GM06990 (cell line): Measurements from ENCODE around the gene STK11IP.

ENCODE experiments used
- DNase-seq: peaks from one replicate; pipeline ENCODE4 v3.0.0-alpha.2; 2011; ENCODE audit not compliant: insufficient read length; ENCODE audit errors: extremely low read depth
- H3K27me3 ChIP-seq: replicated peaks from 2 replicates; pipeline ENCODE4 v1.6.0; 2011; ENCODE audit warnings: low read length; ENCODE audit not compliant: control insufficient read depth, insufficient read depth
- H3K36me3 ChIP-seq: 2 replicates; pipeline ENCODE4 v1.5.1; 2011; ENCODE audit warnings: low read length; ENCODE audit not compliant: control insufficient read depth, insufficient read depth
- H3K4me3 ChIP-seq: replicated peaks from 2 replicates; pipeline ENCODE4 v1.5.1; 2011; ENCODE audit warnings: low read depth, mild to moderate bottlenecking, control low read depth, low read length
- TF ChIP-seq, protein P1 (sequence below): IDR thresholded peaks from 2 replicates; pipeline ENCODE4 v1.5.1; 2011; ENCODE audit warnings: low read length, control low read depth, mild to moderate bottlenecking, inconsistent platforms; ENCODE audit not compliant: insufficient read depth, poor library complexity, severe bottlenecking

The STK11IP gene

GRCh38 chr2:219552382-219553167, 45.1 kb upstream of the STK11IP start:
- Histone ChIP-seq H3K27me3 (peaks cover 2% of the 10 kb centered on the region), H3K4me3 (peak overlapping the region; percentile 59), H3K36me3 (no peaks in the 10 kb centered on the region)
- TF ChIP-seq, protein P1, sequence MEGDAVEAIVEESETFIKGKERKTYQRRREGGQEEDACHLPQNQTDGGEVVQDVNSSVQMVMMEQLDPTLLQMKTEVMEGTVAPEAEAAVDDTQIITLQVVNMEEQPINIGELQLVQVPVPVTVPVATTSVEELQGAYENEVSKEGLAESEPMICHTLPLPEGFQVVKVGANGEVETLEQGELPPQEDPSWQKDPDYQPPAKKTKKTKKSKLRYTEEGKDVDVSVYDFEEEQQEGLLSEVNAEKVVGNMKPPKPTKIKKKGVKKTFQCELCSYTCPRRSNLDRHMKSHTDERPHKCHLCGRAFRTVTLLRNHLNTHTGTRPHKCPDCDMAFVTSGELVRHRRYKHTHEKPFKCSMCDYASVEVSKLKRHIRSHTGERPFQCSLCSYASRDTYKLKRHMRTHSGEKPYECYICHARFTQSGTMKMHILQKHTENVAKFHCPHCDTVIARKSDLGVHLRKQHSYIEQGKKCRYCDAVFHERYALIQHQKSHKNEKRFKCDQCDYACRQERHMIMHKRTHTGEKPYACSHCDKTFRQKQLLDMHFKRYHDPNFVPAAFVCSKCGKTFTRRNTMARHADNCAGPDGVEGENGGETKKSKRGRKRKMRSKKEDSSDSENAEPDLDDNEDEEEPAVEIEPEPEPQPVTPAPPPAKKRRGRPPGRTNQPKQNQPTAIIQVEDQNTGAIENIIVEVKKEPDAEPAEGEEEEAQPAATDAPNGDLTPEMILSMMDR, result no peak
- peak; percentile 86 for DNase-seq

- TF ChIP-seq, protein P1, result no peak
- Histone ChIP-seq H3K36me3 (no peaks in the 10 kb centered on the region), H3K27me3 (peaks cover 2% of the 10 kb centered on the region), H3K4me3 (no peak overlapping the region)
- no peak for DNase-seq
Observed at GRCh38 chr2:219553168-219553417, 44.6 kb upstream of the STK11IP start.

DNA sequence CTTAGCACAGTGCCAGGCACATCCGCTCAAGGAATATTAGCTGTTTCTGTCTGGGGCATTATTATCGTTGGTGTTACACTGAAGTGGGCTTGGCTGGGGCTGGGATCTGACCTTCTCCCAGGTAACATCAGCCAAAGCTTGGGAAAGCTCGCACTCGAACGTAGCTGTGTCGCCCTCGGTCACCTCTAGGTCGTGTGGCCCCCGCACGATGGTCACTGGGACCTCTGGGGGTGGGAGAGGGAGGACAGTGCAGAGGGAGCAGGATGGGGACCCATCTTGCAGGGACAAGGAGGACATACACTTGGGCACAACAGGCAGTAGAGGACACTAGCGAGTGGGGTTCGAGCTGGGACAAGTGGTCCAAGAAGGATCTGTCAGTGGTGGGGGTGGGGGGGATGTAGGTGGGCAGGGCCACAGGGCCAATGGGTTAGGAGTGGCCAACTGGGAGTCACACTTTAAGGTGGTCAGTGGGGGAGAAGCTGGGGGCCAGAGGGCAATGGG, 44.1 kb upstream of the STK11IP start:
- Histone ChIP-seq H3K27me3 (peaks cover 2% of the 10 kb centered on the region), H3K4me3 (no peak overlapping the region), H3K36me3 (no peaks in the 10 kb centered on the region)
- no peak for DNase-seq
- TF ChIP-seq, protein P1, result no peak

- H3K4me3 ChIP-seq, result no peak overlapping the region
- no peak for DNase-seq
- TF ChIP-seq, protein P1, result no peak
- no peaks in the 10 kb centered on the region for H3K36me3 ChIP-seq
- H3K27me3 ChIP-seq, result peaks cover 2% of the 10 kb centered on the region
Observed at GRCh38 chr2:219554350-219554749, 43.3 kb upstream of the STK11IP start.

- no peak overlapping the region for H3K4me3 ChIP-seq
- DNase-seq, result no peak
- no peaks in the 10 kb centered on the region for H3K36me3 ChIP-seq
- H3K27me3 ChIP-seq, result peaks cover 2% of the 10 kb centered on the region
- TF ChIP-seq, protein P1, result no peak
Observed at GRCh38 chr2:219555956-219556355, 41.7 kb upstream of the STK11IP start.
